Measurements from ENCODE around the gene TTC9C.
"Not testable (repeated sequence)": the region's sequence is repeated elsewhere in the genome, so short reads cannot be mapped to it uniquely, and the experiment has no call there.

Gene TTC9C

GRCh38 chr11:62710001-62710345 lies 18.3 kb upstream of the TTC9C start:
- peak; percentile 36 for DNase-seq

DNA sequence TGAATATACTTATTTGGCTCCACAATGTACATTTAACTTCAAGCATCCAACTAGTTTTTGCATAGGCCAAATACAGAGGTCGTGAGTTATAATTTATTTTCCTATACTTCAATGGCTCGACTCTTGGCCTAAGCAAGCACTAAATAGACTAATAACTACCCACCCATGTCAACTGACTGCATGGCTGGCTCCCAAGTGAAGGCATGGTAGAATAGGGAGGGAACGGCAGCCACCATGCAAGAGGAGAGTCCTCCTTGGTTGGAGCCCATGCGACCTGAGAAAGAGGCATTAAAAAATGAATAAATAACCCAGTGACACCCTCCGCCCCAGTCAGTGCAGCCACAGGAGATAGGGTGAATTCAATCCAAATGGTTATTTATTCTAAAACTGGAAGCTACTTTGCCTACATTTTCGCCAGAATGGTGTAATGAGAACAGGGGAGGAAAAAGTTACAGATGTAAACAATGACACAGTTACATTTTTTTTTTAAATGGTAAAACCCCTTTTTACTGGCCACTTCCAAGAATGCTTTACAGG lies 15.9 kb upstream of the TTC9C start:
- DNase-seq, result no peak

DNA sequence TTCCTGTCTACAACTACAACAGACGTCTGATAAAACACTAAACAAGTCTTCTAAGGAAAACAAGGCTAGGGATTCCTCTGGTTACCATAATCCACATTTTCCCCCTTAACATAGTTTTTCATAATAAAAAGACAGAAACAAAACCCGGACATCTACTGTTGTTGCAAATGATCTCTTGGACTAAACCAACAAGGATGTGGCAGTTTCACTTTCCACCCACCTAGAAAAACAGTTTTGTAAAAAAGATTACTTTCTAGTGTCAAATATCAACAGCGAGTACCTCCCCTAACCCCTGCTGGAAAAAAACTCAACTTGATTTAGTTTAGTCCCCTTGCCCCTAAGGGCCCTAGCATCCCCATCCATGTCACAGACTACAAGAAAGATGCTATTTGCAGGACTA lies 15.4 kb upstream of the TTC9C start:
- no peak for DNase-seq

DNA sequence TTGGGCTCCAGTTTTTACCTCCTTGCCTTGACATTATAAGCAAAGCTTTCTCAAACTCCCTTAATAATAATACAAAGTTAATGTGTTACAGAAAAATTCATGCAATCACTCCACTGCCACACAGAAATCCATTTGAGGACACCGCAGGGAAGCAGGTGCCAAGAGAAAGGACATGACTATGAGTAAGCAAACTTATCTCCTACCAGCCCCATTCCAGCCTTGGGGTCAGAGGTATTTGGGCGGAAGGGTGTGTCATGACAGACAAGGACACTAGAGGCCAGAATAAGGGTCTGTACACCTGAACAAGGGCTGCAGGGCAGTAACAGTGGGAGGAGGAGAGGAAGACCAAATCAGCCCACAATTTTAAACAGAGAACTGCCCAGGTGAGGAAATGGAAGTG lies 14.9 kb upstream of the TTC9C start:
- no peak for DNase-seq

GRCh38 chr11:62715150-62716130 lies 12.8 kb upstream of the TTC9C start:
- no peak for DNase-seq

DNA sequence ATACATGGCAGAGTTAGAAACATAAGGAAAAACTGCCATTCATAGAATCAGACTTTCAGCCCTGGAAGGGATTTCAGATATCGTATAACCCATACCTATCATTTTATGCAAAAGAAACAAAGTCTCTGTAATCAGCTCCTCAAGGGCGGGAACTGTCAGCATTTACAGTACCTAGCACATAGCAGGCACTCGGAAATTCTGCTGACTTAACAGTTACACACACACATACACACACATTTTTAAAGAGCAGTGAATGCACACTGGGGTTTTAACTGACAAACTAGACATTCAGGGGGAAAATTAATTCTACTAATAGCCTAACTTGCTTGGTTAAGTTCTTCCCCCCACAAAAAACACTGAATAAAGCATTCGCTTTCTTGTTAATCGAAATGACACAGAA lies 12.1 kb upstream of the TTC9C start:
- DNase-seq, result no peak

- DNase-seq, result no peak
Measured at GRCh38 chr11:62716816-62717215, 11.5 kb upstream of the TTC9C start.

- no peak for DNase-seq
Measured at GRCh38 chr11:62719302-62719978, 8.8 kb upstream of the TTC9C start.

DNA sequence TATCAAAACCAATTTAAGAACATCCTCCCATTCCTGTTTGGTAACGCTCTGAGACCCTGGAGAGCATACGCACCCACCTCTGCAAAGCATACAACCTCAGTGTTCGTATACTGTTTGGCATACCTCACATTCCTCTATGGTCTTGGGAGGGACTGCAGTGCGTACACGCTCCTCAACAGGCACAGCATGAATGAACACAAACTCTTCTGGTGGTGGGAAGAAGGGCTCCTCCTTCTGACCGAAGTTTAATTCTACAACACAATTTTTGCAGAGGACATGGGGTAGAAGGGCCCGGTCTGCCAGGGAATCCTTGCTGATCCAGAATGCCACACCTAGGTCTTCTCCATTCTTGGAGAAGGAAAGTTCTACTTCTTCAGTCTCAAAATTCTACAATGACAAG lies 6.3 kb upstream of the TTC9C start:
- DNase-seq, result no peak

- no peak for DNase-seq
Measured at GRCh38 chr11:62724171-62724570, 4.1 kb upstream of the TTC9C start.

- no peak for DNase-seq
Measured at GRCh38 chr11:62725646-62726045, 2.6 kb upstream of the TTC9C start.

DNA sequence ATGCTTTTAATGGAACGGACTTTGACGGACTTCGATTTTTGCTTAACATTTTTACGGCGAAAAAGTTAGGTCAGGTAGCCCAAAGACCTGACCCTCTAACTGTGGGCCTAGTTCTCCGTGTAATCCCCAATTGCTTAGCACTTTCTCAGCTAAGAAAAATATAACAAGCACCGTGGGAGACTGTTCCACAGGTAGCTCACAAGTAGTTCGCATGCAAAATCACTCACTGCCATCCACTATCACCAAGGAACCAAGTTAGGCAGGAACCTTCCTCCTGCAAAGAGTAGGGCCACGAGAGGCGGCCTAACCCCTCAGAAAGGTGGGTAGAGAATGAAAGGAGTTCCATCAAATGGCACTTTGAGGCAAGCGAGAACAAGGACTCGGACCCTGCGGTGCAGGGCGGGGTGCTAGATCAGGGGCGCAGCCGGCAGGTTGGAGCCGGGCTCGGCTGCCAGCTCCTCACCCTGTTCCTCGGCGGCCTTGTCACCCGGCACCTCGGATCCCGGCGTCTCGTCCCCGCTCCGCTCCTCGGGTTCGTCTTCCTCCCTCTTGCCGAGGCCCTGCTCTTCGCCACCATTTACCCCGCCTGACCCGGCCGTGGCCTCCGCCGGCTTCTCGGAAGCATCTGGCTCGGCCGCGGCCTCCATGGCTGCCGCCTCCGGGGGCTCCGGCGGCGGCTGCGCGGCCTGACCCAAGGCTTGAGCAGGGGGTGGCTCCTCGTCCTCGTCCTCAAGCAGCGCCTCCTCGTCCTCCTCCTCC lies 2.0 kb upstream of the TTC9C start:
- DNase-seq, result no peak

DNA sequence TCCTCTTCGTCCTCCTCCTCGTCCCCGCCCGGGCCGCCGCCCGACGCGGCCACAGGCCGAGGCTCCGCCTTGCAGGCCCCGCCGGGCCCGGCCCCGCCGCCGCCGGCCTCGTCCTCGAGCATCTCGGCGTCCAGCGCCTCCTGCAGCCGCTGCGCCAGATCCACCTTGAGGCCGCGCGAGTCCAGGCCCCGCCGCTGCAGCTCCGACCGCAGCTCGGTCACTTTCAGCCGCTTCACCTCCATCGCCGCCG lies 1.4 kb upstream of the TTC9C start:
- no peak for DNase-seq

GRCh38 chr11:62727165-62727871 lies 968 bp upstream of the TTC9C start, which contains the start of gene HNRNPUL2:
HNRNPUL2 (minus strand) TSS chr11:62727457; CDS start chr11:62727156, 301 bp downstream.
- peak; percentile 98 for DNase-seq

- DNase-seq, result peak; percentile 86
Measured at GRCh38 chr11:62727872-62728170, 465 bp upstream of the TTC9C start.

- not testable (repeated sequence) for DNase-seq
Measured at GRCh38 chr11:62730076-62730475, 1.8 kb downstream of the TTC9C start.

DNA sequence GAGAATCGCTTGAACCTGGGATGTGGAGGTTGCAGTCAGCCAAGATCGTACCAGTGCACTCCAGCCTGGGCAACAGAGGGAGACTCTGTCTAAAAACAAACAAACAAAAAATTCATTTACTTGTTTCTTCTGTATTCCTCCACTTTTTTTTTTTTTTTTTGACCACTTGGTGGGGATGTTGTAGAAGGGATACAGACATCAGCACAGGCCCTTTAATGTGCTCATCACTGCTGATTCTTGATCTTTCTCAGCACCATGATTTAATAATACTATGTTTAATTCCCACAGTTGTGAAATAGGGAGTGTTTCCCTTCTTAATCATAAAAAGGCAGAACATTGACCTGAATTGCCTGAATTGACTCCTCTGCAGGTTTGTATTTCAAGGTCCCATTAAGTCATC lies 4.5 kb downstream of the TTC9C start:
- no peak for DNase-seq

GRCh38 chr11:62737196-62737595 lies 8.9 kb downstream of the TTC9C start:
- no peak for DNase-seq

GRCh38 chr11:62747475-62748160 lies 19.3 kb downstream of the TTC9C start:
- no peak for DNase-seq

DNA sequence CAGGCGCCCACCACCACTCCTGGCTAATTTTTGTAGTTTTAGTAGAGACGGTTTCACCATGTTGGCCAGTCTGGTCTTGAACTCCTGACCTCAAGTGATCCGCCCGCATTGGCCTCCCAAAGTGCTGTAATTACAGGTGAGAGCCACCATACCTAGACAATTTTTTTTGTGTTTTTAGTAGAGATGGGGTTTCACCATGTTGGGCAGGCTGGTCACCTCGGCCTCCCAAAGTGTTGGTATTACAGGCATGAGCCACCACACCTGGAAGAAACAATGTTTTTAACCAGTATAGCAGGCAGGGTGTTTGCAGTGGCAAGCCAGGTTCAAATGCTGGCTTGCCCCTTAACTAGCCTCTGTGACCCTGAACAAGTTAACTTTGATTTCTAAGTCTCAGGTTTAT lies 21.6 kb downstream of the TTC9C start:
- DNase-seq, result not testable (repeated sequence)

DNA sequence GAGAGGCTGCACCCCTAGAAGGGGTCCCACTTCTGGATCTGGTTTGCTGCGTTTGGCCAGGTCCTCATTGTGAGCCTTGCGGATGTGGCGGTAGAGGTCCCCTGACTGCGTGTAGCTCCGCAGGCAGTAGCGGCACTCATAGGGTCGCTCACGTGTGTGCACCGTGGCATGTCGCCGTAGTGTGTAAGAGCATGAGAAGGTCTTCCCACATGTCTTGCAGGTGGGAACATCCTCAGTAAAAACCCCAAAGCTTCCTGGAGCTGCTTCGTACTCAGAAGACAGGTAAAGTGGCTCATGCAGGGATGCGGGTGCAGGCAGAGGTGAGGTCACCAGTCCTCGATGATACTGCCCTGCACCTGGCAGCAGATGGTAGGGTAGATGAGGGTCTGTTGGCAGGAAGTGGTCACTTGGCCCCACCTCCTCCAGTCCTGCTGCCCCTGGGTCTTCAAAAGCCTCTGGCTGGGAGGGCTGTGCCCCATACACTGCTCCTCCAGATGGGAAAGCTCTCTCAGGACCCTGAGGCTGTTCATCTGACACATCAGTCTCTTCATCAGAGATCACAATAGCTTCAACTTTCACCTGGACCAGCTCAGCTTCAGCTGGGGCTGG lies 24.0 kb downstream of the TTC9C start:
- DNase-seq, result no peak

Data from CD4-positive, alpha-beta T cell treated with Interleukin-6 for 4 hours (primary cell).